GM19395 (cell line): Measurements from ENCODE around the gene IGSF6.
"Not testable (repeated sequence)": the region's sequence is repeated elsewhere in the genome, so short reads cannot be mapped to it uniquely, and the experiment has no call there.

Source experiments
- ATAC-seq: cut with Tn5 transposase; IDR thresholded peaks from one replicate; pipeline ENCODE4 v1.9.1; 2021; ENCODE audit warnings: mild to moderate bottlenecking, moderate library complexity; ENCODE audit not compliant: unreplicated experiment

The IGSF6 gene, protein sequence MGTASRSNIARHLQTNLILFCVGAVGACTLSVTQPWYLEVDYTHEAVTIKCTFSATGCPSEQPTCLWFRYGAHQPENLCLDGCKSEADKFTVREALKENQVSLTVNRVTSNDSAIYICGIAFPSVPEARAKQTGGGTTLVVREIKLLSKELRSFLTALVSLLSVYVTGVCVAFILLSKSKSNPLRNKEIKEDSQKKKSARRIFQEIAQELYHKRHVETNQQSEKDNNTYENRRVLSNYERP

GRCh38 chr16:21652453-21652852 is at the start of gene IGSF6:
Gene IGSF6, minus strand, starts transcription at chr16:21652608. Its CDS starts 10 bp downstream, at chr16:21652598.
- ATAC-seq, result no peak

- no peak for ATAC-seq
These were observed 48.9 kb upstream of the IGSF6 start for GRCh38 chr16:21701271-21701670.

GRCh38 chr16:21698169-21699032 is 46.0 kb upstream of the IGSF6 start:
- no peak for ATAC-seq

- no peak for ATAC-seq
These were observed 44.6 kb upstream of the IGSF6 start for GRCh38 chr16:21697032-21697431.

DNA sequence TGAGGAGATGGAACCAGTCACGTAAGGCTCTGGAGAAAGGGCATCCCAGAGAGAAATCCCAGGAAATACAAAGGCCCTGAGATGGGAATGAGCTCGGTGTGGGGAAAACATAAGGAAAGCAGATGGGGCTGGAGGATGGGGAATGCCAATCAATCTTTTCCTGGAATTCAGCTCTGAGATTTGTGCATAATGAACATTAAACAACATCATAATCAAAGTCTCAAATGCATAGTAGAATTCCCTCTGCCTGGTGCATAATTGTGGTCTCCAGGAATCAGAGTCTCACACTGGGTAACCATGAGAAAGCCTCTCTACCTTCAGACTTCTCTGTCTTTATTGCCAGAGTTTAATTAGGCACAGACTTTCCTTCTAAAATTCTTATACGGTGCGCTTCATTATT is 42.2 kb upstream of the IGSF6 start:
- ATAC-seq, result no peak

GRCh38 chr16:21690967-21691366 is 38.6 kb upstream of the IGSF6 start:
- not testable (repeated sequence) for ATAC-seq

DNA sequence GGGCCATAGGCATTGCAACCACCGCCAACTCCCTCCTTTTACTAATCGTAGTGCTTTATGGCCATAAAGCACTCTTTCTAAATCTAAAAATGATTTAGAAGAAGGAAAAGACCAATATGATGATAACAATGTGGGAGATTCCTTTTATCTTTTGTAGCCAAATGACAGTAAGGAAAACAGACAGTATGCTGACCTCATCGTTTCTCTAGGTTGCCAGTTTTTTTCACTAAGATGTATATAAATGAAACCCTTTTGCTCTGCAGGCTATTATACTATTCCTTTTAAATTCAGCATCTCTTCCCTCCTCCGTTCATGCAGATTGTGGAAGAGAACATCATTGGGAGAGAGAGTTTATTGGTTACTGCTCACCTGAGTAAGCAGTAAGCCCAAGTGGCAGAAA is 36.7 kb upstream of the IGSF6 start:
- ATAC-seq, result no peak

- no peak for ATAC-seq
These were observed 32.6 kb upstream of the IGSF6 start for GRCh38 chr16:21685034-21685455.

GRCh38 chr16:21684199-21684598 is 31.8 kb upstream of the IGSF6 start:
- ATAC-seq, result no peak

- no peak for ATAC-seq
These were observed 30.8 kb upstream of the IGSF6 start for GRCh38 chr16:21683184-21683583.

- ATAC-seq, result not testable (repeated sequence)
These were observed 28.3 kb upstream of the IGSF6 start for GRCh38 chr16:21680714-21681113.

DNA sequence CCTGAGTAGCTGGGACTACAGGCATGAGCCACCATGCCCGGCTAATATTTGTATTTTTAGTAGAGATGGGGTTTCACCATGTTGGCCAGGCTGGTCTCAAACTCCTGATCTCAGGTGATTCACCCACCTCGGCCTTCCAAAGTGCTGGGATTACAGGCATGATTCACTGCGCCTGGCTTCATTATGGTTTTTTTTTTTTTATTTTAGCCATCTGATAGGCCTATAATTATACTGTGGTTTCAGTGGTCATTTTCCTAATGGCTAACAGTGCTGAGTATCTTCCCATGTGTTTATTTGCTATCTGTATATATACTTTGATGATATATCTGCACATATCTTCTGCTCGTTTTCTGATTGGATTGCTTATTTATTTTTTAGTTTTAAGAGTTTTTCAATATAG is 22.0 kb upstream of the IGSF6 start:
- not testable (repeated sequence) for ATAC-seq

DNA sequence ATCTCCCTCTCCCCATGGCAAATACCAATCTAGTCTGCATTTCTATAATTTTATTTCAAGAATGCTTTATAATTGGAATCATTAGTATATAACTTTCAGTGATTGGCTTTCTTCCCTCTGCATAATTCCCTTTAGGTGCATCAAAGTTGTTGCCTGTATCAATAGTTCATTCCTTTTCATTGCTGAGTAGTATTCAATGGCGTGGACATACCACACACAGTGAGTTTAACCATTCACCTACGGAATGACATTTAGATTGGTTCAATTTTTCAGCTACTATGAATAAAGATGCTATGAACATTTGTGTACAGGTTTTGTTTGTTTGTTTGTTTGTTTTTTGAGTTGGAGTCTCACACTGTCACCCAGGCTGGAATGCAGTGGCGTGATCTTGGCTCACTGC is 21.1 kb upstream of the IGSF6 start:
- ATAC-seq, result no peak

- ATAC-seq, result no peak
These were observed 15.2 kb upstream of the IGSF6 start for GRCh38 chr16:21667575-21667974.

DNA sequence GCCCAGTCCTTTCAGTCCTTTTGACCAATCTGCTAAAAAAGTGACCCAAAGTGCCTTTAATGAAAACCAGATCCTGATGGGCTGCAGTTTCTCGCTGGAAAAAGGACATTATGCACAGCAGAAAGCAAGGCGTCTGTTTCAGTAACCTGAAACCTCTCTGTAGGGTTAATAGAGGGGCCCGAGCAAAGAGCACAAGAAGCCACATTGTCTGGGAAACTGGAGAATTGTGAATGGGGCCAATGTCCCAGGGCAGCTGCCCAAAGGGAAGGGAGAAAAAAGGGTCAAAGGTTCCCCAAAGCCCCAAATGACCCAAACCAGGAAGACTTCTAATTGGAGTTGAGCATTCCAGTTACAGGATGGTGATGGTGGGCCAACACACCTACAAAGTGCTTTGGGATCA is 14.4 kb upstream of the IGSF6 start:
- no peak for ATAC-seq

- ATAC-seq, result no peak
These were observed 12.5 kb upstream of the IGSF6 start for GRCh38 chr16:21664801-21665492.

- ATAC-seq, result no peak
These were observed 11.7 kb upstream of the IGSF6 start, which contains the start of gene OTOA for GRCh38 chr16:21663889-21664647. Gene OTOA, plus strand, starts transcription at chr16:21663968. Its CDS starts 14,547 bp downstream, at chr16:21678515.

DNA sequence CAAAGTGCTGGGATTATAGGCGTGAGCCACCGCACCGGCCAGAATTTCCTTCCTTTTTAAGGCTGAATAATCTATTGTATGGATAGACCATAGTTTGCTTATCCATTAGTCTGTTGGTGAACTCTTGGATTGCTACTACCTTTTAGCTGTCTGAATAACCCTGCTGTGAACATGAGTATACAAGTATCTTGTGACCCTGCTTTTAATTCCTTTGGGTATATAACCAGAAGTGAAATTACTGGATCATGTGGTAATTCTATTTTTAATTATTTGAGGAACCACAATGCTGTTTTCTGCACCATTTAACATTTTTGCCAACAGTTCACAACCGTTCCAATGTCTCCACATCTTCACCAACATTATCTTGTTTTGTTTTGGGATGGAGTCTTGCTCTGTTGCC is 6.7 kb upstream of the IGSF6 start:
- ATAC-seq, result no peak

DNA sequence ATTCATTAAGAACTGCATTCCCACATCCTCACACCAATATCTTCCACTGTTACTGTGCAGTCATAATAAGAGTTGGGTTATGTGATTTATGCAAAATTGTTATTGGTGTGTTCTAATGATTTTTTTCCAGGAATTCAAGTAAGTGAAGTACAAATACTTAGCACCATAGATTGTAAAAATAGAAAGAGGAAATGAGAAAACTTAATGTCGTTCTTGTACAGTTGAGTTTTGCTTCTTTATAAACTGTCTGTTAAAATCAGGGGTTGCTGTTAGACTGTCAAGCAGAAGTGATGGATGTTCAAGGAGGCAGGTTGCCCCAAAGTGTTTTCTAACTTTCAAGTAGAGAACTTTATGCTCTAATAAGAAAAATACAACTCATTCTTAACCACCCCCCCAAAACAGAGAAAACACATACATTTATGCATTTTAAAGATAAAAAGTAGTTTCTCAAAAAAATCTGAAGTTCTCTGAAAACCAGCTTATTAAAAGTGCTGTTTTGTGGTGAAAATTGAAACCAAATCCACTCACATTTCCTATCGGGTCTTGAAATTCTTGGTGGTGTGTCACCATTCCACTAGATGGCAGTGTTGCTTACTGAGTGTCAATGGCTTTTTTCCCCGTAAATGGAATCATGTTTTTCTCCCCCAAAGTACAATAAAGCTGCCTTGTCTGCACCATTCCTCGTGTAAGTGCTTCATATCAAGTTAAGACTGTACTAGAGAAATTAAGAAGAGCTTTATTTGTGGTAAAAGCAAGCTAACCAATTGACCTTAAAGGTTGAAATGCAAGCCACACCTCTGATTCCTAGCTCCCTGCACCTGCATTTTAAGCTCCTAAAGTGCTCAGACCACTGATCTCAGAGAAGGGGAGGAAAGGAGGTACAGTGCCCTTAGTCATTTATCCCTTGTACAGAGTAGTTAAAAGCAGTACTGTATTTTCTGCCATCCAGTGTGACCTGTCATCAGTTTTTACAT is 4.7 kb upstream of the IGSF6 start:
- no peak for ATAC-seq

- ATAC-seq, result no peak
These were observed 2.5 kb upstream of the IGSF6 start for GRCh38 chr16:21654881-21655280.
